ENCODE measurements around the gene RPS6KA4. TPM values are rescaled to one million over a fixed set of nuclear protein-coding genes. Genes with fewer than 3 reads are reported as not detected.

Gene RPS6KA4
- total RNA-seq, 1 donor: 72.1 TPM

GRCh38 chr11:64369440-64370421 is 10.8 kb downstream of the RPS6KA4 start:
- no peak for DNase-seq (ENCODE audit: low read depth)
- no peak for TF ChIP-seq CTCF (IDR thresholded peaks at IDR 0.05; ENCODE audit: insufficient read depth, low read length)
- no peak overlapping the region for H3K4me3 ChIP-seq (ENCODE audit: low read depth, low read length)

DNA sequence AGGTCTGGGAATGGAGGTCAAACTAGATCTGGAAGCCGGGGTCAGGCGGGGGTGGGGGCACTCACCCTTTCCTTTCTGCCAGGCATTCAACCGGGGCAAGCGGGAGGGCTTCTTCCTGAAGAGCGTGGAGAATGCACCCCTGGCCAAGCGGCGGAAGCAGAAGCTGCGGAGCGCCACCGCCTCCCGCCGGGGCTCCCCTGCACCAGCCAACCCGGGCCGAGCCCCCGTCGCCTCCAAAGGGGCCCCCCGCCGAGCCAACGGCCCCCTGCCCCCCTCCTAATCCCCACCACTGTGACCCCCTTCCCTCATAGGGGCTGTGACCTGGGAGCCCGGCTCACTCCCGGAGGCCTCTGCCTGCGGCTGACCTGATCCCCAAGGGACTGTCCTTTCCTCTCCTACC is 12.2 kb downstream of the RPS6KA4 start:
- H3K4me3 ChIP-seq (ENCODE audit: low read depth, low read length): no peak overlapping the region
- DNase-seq (ENCODE audit: low read depth): no peak
- no peak for TF ChIP-seq CTCF (IDR thresholded peaks at IDR 0.05; ENCODE audit: insufficient read depth, low read length)

DNA sequence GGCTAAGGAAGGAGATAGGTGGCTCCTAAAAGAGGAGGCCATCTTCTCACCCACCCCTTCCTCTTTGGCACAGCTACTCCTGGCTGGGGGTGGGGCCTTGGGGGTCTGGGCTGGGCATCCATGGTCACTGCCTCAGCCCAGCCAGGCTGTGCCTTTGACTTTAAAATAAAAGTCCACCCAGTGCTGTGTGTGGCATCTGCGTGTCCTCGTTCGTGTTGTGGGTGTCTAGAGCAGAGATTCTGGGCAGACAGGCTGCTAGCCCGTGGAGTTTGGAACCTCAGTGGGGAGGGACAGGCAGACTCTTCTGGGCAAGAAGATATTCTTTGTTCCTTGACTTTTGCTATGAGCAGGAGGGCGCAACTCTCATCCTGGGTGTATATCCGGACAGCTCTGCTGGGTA is 13.1 kb downstream of the RPS6KA4 start:
- no peak overlapping the region for H3K4me3 ChIP-seq (ENCODE audit: low read depth, low read length)
- no peak for DNase-seq (ENCODE audit: low read depth)
- TF ChIP-seq CTCF (IDR thresholded peaks at IDR 0.05; ENCODE audit: insufficient read depth, low read length): no peak

DNA sequence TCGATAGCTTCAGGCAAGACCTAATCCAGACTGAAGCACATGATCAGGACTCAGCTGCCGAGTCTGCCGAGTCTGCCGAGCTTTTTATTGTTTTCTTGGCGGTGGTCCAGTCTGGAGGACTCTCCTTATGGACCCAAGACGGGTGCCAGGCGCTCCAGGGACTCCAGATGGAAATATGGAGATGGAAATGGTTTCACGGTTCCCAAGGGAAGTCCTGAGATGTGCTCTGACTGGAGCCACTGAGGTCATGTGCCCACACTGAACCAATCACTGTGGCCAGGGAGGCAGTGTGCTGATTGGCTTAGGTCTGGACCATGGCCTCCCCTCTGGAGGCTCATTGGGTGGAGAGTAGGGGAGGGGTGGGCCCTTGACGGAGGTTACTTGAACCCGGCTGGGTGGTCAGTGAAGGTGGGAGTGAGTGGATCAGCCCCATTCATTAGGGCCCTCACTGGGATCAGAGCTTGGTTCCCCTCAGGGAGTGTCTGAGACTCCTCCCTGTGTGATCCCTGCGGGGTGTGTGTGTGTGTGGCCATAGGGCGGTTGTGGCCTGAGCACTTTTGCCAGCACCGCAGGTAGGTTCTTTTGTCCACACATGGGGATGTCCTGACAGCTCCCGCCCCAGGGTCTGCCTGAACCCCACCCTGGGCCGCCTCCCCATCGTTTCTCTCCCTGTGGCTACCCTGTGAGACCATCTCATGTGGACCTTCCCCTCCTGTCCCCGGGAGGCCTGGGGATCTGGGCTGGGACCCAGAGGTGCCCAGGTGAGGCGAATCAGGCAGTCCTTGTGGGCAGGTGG is 14.0 kb downstream of the RPS6KA4 start:
- DNase-seq (ENCODE audit: low read depth): no peak
- H3K4me3 ChIP-seq (ENCODE audit: low read depth, low read length): no peak overlapping the region
- no peak for TF ChIP-seq CTCF (IDR thresholded peaks at IDR 0.05; ENCODE audit: insufficient read depth, low read length)

DNA sequence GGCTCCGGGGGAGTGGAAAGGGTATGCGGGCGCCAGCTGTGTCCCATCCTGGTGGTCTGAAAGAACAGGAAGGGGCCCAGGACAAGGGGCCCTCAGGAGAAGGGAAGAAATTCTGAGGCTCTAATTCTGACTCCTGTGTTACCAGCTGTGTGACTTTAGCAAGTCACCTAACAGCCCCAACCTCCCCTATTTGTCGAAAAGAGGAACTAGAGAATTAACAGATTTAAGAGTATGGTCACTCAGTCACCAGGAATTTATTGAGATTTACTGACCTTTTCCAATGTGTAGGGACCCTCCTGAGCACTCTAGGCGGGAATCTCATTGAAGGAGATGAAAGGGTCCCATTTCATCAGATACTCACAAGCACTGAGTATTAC is 14.6 kb downstream of the RPS6KA4 start:
- no peak for DNase-seq (ENCODE audit: low read depth)
- TF ChIP-seq CTCF (IDR thresholded peaks at IDR 0.05; ENCODE audit: insufficient read depth, low read length): no peak
- H3K4me3 ChIP-seq (ENCODE audit: low read depth, low read length): no peak overlapping the region

- no peak for DNase-seq (ENCODE audit: low read depth)
- no peak overlapping the region for H3K4me3 ChIP-seq (ENCODE audit: low read depth, low read length)
- TF ChIP-seq CTCF (IDR thresholded peaks at IDR 0.05; ENCODE audit: insufficient read depth, low read length): no peak
Observed at GRCh38 chr11:64376071-64376470, 17.1 kb downstream of the RPS6KA4 start.

All from fibroblast of the aortic adventitia (primary cell).